Activated CD8-positive, alpha-beta memory T cell treated with anti-CD3 and anti-CD28 coated beads for 4 hours (primary cell): ENCODE measurements around the gene SCIN.

Experiments
- DNase-seq, 2 donors: peaks; one replicate each; pipeline ENCODE4 v3.0.0-alpha.2; 2020; ENCODE audit warnings: low read depth in 2 of 2

SCIN gene

DNA sequence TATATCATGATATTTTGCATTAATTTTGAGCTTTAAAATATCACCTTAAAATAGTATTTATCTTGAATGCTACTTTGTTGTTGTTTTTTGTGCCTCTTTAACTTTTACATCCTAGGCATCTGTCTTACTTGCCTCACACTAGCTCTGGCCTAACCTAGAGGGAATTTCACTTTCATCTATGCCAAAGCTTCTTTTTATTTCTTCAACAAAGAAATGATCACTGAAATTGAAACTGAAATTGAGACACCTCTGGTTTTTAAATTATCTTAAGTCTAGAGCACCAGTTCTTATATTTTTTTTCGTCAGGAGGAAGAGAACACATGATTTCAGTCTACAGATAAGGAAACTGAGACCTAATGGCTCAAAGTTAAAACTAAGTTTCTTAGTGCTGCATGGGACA, 3.5 kb upstream of the SCIN start:
- no peak for DNase-seq

DNA sequence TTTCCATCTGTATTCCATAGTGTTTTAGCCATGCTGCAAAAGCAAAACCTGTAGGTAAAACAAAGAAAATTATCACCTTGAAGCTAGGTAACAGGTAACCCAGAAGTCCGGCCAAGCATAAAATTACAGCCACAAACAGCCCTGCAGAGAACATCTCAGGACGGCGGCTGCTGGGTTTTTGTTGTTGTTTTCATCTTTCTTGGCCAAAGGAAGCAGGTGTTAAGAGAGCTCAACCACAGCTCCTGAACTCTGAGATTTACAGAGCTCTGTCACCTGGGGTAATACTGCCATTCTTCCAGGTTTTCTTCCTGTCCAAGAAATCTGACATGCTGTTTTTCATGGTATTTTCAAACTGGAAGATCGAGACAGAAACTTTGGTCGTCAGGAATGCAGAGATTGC, 847 bp upstream of the SCIN start:
- DNase-seq = no peak

DNA sequence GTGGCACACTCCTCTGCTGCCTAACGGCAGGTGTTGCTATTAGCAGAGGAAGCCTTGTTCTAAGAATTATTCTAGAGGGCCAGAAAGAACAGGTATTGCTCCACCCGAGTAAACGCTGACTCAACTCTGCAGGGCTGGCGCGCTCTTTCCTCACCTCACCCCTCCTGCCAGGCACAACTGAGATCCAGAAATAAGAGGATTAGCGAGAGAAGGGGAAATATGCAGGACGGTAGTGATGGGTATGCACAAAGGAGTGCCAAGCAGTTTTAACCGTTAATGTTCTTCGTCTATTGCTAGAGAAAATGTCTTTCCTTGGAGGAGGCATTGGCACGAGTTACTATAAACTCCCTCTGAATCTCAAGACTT, 369 bp upstream of the SCIN start:
- no peak for DNase-seq

DNA sequence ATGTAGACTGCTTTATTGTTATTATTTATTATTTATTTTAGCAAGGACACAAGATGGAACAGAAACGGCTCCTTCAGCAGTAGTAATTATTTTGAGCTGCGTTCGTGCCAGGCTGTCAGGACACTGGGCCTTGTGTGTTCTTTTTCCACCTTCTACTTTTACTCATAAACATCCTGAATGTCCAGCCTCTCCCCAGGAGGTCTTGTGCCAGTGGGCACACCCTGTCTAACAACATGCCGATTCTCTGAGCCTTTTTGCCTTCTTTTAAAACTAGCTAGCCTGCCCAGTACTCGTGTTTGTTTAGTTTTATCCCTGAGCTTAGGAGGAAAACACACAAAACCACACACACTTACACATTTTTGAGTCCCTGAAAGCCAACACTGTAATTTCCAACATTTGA, 1.2 kb downstream of the SCIN start:
- no peak for DNase-seq

DNA sequence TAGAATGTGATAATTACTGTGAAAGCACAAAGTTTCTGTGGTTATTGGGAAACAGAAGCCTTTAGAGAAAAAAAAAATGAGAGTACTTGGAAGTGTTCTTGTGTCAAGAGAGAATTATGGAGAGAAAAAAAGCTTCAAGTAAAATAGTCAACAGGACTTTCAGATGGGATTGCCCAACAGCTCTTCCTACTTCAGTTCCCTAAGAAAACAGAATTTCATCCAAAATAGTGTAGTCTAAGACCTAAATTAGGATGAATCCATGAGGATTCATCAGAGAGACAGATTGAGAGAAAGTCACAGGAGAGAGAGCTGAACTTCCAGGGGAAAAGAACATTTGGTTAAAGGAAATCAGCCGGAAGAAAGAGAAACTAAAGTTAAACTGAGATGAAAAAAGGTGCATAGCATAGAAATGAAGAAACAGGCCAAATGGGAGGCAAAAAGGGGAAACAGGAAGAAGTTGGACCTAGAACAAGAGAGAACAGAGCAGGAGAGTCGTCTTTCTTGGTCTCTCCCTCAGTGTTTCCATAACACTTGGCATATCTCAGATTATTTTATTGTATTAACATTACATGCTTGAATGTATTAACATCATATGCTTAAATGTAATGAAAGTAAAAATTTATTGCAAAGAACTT, 2.5 kb downstream of the SCIN start:
- no peak for DNase-seq

DNA sequence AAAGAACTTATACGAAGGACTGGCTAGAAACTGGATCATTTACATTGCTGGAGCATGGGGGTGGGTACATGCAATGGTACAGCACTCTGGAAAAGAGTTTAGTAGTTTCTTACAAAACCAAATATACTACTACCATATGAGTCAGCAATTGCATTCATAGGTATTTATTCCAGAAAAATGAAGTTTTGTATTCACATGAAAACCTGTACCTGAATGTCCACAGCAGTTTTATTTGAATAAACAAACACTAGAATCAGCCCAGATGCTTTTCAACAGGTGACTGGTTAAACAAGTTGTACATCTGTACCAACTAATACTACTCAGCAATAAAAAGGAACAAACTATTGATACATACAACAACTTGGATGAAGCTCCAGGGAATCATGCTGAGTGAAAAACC, 3.4 kb downstream of the SCIN start:
- no peak for DNase-seq

DNA sequence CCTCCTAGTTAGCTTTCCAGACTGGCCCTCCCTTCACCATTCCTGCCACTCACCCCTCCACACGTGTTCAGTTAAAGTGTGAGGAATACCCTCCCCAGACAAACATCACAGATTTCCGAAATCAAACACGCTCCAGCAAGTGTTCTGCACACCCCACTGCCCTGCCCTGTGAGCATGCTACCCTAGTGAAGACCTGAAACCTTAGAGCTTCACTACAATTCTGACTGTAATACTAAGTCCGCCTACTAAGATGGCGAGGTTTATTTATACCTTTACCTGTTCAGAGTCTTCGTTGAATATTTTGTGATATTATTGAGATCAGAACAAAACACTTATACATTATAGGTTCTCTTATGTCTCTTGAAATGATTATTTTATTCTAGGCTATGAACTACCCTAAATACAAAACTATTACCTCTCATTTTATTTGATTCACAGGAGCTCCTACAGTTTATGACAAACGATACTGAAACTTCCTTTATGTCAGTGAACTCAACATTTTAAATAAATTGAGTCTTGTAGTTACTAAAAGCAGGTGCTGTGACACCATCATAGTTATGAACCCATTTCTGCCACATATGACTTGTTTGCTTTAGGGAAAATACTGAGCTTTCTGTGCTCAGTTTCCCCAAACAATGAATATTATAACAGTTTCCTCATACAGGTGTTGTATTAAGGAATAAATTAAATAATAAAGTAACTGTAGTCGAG, 8.6 kb downstream of the SCIN start:
- DNase-seq = no peak

DNA sequence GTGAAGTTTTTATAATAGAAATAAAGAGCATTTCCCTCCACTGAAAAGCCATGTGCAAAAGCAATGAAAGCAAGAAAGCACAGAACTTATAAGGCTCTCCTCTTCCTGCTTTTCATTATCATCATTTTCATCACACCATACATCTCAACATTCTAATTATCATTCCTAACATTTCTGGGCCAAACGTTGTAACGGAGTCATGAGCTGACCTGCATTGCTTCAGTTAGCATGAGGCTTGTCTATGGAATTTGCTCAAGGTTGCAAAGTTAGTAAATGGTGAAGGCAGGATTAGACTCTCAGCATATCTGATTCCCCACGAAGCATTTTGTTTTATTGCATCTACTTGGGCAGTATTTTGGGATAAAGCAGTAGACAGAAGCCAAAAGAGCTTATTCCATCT, 11.4 kb downstream of the SCIN start:
- no peak for DNase-seq

DNA sequence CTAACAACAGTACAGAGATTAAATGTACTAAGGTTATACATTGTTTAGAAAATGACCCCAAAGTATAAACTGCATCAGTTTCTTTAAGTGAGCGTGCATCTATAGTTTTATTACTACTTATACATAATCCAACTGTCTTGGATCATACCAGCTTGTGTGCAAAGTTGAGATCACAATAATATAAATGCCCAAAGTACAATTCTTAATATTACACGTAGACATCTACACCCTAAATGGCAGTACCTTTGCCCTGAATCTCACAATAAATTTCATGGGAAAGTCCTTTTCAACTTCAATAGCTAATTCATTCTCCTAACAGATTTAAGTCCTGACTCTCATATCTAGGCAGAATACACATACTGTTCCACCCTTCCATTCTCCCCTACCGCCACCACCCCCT, 11.8 kb downstream of the SCIN start:
- DNase-seq = no peak

DNA sequence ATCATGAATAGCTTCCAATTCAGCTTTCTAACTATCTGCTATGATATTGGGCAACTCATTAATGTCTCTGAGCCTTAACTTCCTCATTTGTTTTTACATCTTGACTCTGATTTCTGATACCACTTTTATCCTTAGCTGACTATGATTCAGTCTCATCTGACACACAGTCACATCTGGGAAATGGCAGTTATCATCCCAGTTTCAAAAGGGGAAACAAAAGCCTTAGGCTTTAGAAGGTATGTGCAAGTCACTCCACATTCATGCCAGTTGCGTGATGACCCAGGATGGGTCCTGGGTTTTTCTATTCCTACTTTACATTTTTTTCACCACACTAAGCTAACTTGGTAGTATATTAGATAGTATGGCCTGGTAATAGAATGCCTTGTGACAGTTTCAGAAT, 12.7 kb downstream of the SCIN start:
- DNase-seq = no peak

DNA sequence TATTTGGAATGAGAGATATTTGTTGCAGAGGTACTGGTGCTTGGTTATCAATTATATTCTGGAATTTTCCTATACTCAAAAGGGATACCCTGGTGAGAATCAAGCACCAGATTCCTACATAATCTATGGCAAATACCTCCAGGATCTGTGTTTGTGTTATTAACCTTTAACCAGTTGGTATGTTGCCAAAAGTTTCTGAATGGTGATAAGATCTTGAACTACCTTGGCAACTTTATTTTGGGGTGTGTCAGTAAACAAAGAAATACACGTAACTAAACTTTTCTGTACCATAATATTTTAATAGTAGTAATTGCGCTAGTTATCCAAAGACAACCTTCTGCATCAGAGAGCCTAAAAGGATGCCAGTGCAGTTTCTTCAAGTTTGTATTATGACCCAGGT, 13.4 kb downstream of the SCIN start:
- no peak for DNase-seq

DNA sequence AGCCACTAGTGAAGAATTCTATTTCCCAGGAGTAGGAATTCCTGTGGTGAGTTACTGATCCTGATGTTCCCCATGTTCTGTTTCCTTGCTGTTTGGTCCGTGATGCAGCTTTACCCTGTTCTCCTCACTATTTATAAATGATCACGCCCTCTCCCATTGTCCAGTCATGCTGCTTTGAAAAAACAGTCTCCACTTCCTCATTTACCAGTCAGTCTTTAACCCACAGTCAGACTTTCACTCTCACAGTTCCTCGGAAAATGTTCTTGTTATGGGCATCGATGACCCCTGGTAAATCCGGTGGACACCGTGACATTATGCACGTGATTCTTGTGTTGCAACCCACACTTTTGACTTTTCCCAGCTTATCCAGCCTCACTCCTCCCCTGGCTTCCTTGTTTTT, 14.4 kb downstream of the SCIN start:
- DNase-seq = no peak

DNA sequence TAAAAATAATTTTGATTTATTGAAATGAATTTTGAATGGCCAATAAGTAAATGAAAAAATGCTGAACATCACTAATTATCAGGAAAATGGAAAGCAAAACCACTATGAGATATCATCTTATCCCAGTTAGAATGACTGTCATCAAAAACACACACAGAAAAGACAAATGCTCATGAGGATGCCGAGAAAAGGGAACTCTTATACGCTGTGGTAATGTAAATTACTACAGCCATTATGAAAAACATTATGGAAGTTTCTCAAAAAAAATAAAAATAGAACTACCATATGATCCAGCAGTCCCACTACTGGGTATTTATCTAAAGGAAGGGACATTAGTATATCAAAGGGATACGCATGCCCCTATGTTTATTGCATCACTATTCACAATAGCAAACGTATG, 15.8 kb downstream of the SCIN start:
- DNase-seq = no peak

DNA sequence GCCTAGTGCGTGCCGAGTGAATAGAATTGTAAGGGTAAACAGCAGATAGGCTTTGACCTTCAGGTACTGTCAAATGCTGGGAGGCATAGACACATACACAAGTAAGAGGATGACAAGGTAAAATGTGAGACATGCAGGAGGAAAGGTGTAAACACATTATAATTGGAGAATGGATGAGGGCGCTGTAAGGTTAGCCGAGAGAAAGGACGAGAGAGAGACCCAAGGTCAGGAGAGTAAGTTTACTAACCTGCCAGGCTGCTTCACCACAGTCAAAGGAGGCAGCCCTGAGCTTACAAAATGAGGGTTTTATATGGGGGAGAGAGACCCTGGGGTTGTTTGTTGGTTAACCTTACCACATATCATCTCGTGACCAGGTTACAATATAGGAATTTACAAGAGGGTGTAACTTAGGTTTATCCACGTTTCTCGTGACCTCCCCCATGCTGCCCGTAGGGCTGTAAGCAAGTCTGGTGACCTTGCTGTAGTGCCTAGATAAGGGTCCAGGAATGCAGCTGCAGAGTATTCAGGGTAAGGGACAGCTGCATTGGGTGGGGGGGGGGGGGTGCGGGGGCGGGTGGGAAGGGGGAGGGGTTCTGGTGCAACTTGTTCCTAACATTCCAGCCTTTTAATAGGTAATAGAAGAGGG, 17.9 kb downstream of the SCIN start:
- no peak for DNase-seq

DNA sequence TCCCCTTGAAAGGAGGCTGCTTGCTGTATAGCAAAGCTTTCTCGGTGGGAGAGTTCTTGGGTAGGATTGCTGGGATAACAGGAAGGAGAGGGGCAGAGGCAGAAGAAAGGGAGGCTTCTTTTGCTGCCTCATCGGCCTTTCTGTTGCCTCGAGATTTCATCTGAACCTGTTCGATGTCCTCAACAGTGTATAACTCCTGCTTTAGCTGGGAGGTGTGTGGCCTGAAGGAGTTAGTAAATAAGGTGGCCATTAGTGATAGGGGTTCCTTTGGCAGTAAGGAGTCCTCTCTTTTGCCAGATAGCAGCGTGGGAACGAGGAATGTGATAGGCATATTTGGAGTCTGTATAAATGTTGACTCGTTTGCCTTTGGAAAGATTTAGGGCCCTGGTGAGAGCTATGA, 20.0 kb downstream of the SCIN start:
- DNase-seq = no peak

DNA sequence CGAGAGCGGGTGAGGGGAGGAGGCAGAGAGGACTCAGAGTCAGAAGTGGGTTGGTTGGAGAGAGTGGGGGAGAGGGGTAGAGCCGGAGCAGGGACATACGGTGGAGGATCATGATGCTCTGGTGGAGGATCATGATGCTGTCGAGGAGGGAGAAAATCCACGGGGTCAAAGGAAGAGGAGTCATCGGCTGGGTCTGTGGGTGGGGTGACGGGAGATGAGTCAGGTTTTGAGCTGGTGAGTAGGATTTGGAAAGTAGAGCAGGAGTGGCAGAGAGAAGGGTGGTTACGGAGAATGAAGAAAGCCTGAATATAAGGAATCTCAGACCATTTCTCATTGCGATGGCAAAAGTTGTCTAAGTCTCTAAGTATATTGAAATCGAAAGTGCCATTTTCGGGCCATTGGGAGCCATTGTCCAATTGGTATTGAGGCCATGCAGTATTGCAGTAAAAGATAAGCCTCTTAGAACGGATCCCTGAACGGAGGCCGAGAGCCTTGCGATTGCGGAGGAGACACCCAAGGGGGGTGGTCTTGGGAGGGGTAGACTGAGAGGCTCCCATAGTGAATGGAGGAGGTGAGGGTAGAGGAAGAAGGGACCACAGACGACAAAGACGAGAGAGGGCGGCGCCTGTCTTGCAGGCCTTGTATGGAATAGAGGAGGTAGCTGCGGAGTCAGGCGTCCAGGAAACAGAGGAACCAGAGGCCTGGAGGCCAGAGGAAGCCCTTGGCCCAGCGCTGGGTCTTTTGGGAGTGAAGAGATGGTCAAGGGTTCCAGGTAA, 23.8 kb downstream of the SCIN start:
- DNase-seq = no peak

DNA sequence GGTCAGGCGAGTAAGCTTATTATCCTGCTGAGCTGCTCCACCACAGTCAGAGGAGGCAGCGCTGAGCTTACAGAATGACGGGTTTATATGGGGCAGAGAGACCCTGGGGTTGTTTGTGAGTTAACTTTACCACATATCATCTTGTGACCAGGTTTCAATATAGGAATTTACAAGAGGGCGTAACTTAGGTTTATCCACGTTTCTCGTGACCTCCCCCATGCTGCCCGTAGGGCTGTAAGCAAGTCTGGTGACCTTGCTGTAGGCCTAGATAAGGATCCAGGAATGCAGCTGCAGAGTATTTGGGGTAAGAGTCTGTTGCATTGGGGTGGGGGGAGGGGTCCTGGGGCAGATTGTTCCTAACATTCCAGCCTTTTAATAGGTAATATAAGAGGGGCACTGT, 24.6 kb downstream of the SCIN start:
- no peak for DNase-seq

DNA sequence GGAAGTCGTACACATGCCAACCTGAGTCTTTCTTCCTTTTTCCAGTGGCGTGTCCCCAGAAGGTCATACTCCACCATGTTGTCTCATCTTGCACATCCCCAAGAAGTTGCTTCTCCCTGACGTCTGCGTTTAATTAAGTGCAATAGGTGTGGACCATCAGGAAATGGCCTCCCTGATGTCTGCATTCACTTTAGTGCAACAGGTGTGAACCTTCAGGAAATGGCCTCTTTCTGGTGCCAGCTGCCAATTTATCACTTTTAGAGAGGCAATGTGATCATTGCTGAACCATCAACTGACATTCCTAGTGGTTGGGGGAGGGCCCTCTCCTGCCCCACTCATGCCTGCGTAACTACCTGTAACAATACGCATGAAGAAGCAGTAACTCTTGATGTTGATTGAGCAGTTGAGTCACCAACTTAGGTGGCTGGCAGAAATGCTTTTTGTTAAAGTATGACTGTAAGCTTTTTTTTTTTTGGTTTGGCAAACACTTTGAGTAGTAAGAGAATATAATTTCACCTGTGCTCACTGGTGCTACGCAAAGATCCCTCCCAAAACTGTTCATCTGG, 25.8 kb downstream of the SCIN start:
- no peak for DNase-seq

DNA sequence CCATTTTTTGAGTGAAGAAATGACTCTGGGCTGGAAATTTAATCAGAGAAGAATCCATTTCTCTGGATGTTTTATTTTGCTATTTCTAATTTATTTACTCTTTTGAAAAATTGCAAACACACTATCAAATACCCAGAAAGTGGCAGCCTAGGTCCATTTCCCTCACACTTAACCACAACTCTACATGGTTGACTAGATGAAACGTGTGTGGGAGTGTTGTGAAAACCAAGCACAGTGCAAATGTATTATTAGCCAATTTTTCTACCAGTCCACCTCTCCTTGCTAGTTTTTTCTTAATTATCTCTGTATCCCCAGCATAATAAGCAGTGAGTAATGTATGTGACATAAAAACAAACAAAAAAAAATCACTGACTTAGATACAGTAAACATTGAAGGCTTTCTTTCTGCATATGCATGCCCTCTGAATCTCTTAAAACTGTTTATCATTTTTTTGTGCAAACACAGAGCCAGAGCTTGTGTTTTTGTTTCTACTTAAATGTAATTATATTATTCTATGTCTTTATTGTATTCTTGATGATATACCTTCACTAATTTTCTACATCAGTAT, 30.9 kb downstream of the SCIN start:
- DNase-seq = no peak

DNA sequence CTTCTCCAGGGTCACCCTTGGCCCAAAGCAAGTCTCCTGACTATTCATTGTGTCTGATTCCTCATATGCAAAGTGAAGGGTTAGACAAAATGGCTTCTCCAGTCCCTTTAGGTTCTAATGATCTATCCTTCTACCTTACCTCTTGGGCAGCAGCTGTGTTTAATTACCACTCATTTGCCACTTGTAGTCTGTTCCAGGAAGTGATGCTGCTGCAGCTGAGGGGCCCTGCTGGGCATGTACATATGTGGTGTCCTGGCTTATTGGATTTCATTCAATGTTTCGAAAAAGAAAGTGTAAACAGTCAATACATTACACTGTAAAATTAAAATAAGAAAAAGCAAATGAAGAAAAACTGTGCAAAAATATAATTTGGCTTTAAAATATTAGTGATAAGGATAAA, 36.6 kb downstream of the SCIN start:
- no peak for DNase-seq

DNA sequence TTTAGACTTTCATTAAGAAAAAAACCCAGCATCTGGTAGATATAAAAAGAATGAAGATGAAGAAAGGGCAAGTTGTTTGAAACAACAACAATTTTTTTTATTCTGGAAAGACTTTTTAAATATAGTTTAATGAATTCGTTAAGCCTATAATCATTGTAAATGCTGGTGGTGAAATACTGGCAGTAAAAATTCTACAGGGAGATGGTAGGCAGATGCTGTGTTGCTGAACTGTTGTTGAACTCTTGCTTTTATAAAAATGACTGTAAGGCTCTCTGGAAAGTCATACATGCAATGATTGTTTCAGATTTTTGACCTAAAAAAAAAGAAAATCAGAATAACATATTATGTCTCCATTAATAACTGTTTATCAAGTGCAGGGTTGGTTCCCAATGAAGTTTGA, 39.0 kb downstream of the SCIN start:
- DNase-seq = no peak

DNA sequence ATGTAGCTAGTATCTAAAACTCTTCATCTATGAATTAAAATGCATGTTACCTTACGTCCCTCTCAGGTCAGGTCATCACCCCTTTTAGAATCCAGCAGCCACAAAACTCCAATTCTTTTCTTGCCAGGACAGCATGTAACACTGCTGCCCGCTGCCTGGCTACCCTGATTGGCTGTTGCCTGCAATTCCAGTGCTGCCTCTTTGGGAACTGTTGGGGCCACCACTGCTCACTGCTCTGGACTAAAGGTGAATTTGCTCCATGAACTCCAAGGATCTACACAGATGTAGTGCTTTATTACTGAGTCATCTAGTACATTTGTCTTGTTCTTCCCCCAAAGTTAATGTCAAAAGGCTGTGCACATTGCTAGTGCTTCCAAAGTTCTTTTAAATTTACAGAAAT, 40.4 kb downstream of the SCIN start:
- DNase-seq = no peak
